A673 (cell line): Measurements from ENCODE around the gene SH3BP5L.

Source experiments
- EZH2 ChIP-seq: fragments of 200-600 bp; sonication (generic); IDR thresholded peaks from 2 replicates; pipeline ENCODE4 v1.6.1; 2017; ENCODE audit warnings: borderline replicate concordance, low read depth, mild to moderate bottlenecking, mixed read lengths, antibody characterized with exemption, low read length; ENCODE audit not compliant: poor library complexity, severe bottlenecking
- TF ChIP-seq, protein P1 (sequence below): fragments of 300-800, 200-600 bp; sonication (generic); conservative IDR thresholded peaks from 2 replicates; pipeline ENCODE4 v1.5.1; 2017; ENCODE audit warnings: low read depth, mild to moderate bottlenecking, antibody characterized with exemption, low read length, moderate library complexity, mixed read lengths

DNA sequence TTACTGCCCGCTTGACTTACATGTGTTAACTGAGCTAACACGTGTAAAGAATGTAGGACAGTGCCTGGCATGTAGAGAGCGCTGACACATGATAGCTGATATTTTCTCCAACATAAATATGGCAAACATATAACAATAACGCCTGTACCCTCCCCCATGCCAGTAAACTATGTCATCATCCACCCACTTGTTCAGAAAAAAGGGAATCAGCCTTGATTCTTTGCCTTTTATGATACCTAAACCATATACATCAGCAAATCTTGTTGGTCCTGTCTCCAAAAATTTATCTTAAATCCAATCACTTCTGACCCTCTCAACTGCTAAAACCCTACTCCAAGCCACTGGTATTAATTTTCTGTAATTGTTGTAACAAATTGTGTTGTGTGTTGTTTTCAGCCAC is 34.3 kb upstream of the SH3BP5L start:
- TF ChIP-seq, protein P1, sequence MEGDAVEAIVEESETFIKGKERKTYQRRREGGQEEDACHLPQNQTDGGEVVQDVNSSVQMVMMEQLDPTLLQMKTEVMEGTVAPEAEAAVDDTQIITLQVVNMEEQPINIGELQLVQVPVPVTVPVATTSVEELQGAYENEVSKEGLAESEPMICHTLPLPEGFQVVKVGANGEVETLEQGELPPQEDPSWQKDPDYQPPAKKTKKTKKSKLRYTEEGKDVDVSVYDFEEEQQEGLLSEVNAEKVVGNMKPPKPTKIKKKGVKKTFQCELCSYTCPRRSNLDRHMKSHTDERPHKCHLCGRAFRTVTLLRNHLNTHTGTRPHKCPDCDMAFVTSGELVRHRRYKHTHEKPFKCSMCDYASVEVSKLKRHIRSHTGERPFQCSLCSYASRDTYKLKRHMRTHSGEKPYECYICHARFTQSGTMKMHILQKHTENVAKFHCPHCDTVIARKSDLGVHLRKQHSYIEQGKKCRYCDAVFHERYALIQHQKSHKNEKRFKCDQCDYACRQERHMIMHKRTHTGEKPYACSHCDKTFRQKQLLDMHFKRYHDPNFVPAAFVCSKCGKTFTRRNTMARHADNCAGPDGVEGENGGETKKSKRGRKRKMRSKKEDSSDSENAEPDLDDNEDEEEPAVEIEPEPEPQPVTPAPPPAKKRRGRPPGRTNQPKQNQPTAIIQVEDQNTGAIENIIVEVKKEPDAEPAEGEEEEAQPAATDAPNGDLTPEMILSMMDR, result no peak
- TF ChIP-seq EZH2, result no peak
